AG04450 (cell line): Measurements from ENCODE around the gene ACAP3. TPM values are rescaled to one million over a fixed set of nuclear protein-coding genes. Genes with fewer than 3 reads are reported as not detected.

Experiments used
- CTCF ChIA-PET: fragments of 300-600, 350-600 bp; formaldehyde crosslinking; extraction: SDS; loops from one replicate; lab custom pipeline; 2022; ENCODE audit warnings: antibody characterized with exemption, inconsistent platforms; lab: Charles Lee
- POLR2A ChIA-PET: fragments of 350-600 bp; formaldehyde crosslinking; extraction: SDS; loops from one replicate; lab custom pipeline; 2021; ENCODE audit warnings: antibody characterized with exemption, inconsistent platforms; lab: Yijun Ruan, JAX
- DNase-seq: peaks from one replicate; pipeline ENCODE4 v3.0.0-alpha.2; 2011; ENCODE audit warnings: low read depth, low spot score
- H3K27ac ChIP-seq: one replicate; pipeline ENCODE4 v1.5.1; 2012; ENCODE audit warnings: low read depth, low read length, control low read depth
- H3K27me3 ChIP-seq: one replicate; pipeline ENCODE4 v1.6.0; 2012; ENCODE audit warnings: low read length; ENCODE audit not compliant: control insufficient read depth, insufficient read depth
- H3K4me3 ChIP-seq: 2 replicates; pipeline ENCODE4 v1.5.1; 2011; ENCODE audit warnings: mild to moderate bottlenecking, low read depth, low read length, control low read depth
- H3K9me3 ChIP-seq: 2 replicates; pipeline ENCODE4 v1.5.1; 2012; ENCODE audit warnings: low read length; ENCODE audit not compliant: control insufficient read depth, insufficient read depth
- polyA plus RNA-seq: library from polyadenylated mRNA; depleted of rRNA; stranded (reverse); fragments of >200 nt; gene quantifications from 2 replicates; pipeline ENCODE4 v1.2.3, GENCODE V29; 2011
- TF ChIP-seq, protein P1 (sequence below): IDR thresholded peaks from 2 replicates; pipeline ENCODE4 v1.5.1; 2011; ENCODE audit warnings: low read depth, low read length, control low read depth, inconsistent platforms

ACAP3 gene
- polyA plus RNA-seq, 1 experiment, result 17.5 TPM

DNA sequence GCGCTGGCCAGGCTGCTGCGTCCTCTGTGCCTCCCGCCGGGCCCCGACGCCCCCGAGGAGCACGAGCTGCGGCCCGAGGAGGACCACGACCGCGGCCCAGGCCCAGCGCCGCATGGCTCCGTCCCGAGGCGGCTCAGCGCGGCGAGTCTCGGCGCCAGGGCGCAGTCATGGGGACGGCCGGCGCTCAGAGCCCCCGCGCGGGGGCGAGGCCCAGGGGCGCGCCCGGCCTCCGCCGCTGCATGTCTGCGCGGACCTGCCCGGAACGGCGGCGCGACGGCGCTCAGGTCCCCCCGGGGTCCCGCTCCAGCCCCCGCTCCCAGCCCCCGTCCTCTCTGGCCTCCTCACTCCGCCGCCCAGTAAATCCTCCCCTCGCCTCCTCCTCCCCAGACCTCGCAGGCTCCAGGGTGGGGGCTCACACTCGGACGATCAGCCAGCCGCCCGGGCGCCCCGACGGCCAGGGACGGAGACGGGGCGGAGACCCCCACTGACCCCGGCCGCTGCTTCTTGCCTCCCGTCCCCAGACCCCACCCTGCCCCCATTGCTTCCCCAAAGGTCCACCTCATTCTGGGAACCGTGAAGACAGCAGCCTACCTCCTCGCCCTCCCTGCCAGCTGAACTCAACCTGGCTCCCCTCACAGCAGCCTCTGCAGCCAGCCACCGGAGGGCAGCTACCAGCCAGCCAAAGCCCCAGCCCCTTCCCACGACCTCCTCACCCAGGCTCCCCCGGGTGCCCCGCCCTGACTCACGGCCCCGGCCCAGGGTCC lies 61.0 kb downstream of the ACAP3 start, which contains the start of gene C1QTNF12:
Gene C1QTNF12 (minus strand): TSS at position 146 of the 764 bp plus-strand sequence. CDS start 32 bp downstream, at position 114.
- no peak for DNase-seq
- TF ChIP-seq, protein P1, sequence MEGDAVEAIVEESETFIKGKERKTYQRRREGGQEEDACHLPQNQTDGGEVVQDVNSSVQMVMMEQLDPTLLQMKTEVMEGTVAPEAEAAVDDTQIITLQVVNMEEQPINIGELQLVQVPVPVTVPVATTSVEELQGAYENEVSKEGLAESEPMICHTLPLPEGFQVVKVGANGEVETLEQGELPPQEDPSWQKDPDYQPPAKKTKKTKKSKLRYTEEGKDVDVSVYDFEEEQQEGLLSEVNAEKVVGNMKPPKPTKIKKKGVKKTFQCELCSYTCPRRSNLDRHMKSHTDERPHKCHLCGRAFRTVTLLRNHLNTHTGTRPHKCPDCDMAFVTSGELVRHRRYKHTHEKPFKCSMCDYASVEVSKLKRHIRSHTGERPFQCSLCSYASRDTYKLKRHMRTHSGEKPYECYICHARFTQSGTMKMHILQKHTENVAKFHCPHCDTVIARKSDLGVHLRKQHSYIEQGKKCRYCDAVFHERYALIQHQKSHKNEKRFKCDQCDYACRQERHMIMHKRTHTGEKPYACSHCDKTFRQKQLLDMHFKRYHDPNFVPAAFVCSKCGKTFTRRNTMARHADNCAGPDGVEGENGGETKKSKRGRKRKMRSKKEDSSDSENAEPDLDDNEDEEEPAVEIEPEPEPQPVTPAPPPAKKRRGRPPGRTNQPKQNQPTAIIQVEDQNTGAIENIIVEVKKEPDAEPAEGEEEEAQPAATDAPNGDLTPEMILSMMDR, result no peak
- no peak within 1 kb of the TSS for H3K27ac ChIP-seq
- peaks cover 4% of the 10 kb centered on the region for H3K27me3 ChIP-seq
- no peaks in the 10 kb centered on the region; the same call in 1 of the 2 replicates for H3K9me3 ChIP-seq
- no peak within 1 kb of the TSS for H3K4me3 ChIP-seq
- CTCF ChIA-PET, result no interaction called here
- POLR2A ChIA-PET, result no interaction called here

DNA sequence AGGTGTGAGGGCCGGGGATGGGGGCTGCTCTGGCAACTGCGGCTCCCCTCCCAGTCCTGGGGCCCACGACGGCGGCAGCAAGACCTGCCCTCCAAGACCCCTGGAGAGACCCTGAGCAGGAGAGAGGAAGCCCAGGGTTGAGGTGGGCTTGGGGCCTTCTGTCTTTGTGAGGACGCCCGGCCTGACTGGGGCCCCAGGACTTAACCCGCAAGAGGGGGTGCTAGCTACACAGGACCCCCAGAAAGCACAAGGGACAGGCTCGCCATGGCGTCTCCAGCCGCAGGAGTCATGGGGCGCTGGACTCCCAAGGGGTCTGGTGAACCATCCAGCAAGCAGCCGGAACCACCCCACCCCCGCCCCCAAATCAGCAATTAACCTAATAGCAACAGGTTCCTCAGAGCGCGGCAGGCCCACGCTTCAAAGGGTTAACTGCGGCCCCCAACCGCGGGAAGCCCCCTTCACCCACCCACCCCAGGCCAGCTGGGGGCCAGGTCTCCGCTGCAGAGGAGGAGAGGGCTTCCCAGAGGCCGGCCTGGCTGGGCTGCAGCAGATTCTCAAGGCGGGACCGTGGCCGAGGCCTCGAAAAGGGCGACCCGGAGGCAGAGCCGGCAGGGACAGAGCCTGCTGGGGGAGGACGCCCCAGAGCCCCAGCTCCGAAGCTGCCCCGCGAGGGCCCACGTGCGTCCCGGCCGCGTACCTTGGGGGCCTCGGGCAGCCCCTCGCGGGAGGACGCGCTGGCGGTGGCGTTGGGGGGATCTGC lies 61.7 kb downstream of the ACAP3 start:
- H3K27ac ChIP-seq, result no peak overlapping the region
- H3K27me3 ChIP-seq, result peaks cover 4% of the 10 kb centered on the region
- DNase-seq, result no peak
- TF ChIP-seq, protein P1, result no peak
- ChIA-PET CTCF (no interaction called here), POLR2A (no interaction called here)
- H3K9me3 ChIP-seq, result no peaks in the 10 kb centered on the region; the same call in 1 of the 2 replicates
- no peak overlapping the region for H3K4me3 ChIP-seq

DNA sequence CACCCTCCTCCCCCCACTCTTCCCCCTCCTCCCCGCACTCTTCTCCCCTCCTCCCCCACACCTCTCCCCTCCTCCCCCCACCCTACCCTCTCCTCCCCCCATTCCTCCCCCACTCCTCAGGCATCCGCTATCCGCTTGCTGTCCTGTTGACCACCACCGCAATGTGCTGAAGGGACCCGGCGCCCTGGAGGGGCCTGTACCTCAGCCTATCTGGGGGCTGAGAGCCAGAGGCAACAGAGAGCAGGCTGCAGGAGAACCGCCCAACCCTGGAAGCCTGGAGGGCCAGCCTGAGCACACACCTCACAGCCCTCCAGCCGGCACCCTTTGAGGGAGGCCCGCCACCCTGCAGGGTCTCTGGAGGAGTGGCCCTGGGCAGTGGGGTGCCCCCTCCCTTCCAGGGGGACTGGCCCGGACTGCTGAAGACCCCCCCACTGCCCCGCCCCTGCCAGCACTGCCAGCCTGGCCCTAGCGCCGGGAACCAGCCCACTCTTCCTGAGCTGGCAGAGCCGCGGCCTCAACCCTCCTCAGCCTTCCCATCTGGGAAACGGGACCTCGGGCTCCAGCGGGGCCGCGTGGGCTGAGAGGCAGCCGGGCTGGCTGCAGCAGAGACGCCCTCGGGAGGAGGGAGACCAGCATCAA lies 62.4 kb downstream of the ACAP3 start:
- Histone ChIP-seq H3K9me3 (no peaks in the 10 kb centered on the region; the same call in 1 of the 2 replicates), H3K4me3 (no peak overlapping the region), H3K27ac (no peak overlapping the region), H3K27me3 (peaks cover 4% of the 10 kb centered on the region)
- POLR2A ChIA-PET, result no interaction called here
- CTCF ChIA-PET, result no interaction called here
- no peak for DNase-seq
- TF ChIP-seq, protein P1, result no peak

DNA sequence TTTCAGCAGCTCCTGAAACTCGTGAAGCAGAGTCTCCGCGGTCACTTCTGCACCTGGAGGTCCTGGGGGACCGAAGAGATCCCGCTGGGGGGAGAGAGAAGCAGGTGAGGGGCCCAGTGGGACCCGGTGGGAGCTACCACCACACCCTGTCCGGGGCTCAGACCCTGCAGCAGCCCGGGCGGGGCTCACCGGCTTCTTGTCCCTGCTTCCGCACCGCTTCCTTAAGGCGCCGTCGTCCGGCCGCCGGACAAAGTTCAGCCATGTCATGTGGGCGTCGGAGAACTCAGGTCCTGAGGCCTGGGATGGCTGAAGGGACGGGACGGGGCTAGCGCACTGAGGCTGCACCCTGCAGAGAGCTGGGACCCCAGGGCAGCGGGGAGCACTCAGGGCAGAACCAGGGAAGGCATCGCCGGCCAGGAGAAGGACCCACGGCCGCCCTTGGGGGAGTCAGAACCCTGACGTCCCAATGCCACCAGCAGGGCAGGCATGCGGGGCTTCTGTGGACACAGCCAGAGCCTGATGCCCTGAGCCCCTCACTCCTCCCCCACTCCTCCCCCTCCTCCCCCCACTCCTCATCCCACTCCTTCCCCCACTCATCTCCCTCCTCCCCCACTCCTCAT lies 63.4 kb downstream of the ACAP3 start:
- Histone ChIP-seq H3K27ac (no peak overlapping the region), H3K4me3 (no peak overlapping the region), H3K27me3 (peaks cover 4% of the 10 kb centered on the region), H3K9me3 (no peaks in the 10 kb centered on the region; the same call in 1 of the 2 replicates)
- ChIA-PET CTCF (interaction anchor here (0.6 to 1.2 kb wide), 2 partner anchors 85 to 123 kb away, joined by 3 read pairs; no protein-coding TSS in a partner anchor), POLR2A (interaction anchor here (0.6 to 0.8 kb wide), 2 partner anchors 21 to 61 kb away, joined by 3 read pairs; no protein-coding TSS in a partner anchor)
- DNase-seq, result no peak
- TF ChIP-seq, protein P1, result no peak
